Lung (tissue), 12 donors: ENCODE measurements around the gene SLC22A23. TPM values are rescaled to one million over a fixed set of nuclear protein-coding genes. Genes with fewer than 3 reads are reported as not detected.

ENCODE experiments used
- ATAC-seq: fragments of 200-7000 bp; cut with Tn5 transposase; one replicate; pipeline ENCODE4 v1.9.1; 2020; ENCODE audit warnings: moderate number of reproducible peaks; ENCODE audit not compliant: insufficient read depth, low FRiP score
- DNase-seq, 3 donors: peaks; one replicate each; pipeline ENCODE4 v3.0.0-alpha.2; 2013 to 2017
- H3K27ac ChIP-seq, 2 donors: one replicate each; pipeline ENCODE4 v1.5.1; 2013; ENCODE audit warnings: mild to moderate bottlenecking in 2 of 2, moderate library complexity in 2 of 2, control low read depth in 1 of 2, inconsistent platforms in 1 of 2, low read depth in 1 of 2, low read length in 1 of 2
- H3K27me3 ChIP-seq, 3 donors: one replicate each; pipeline ENCODE4 v1.5.1; 2013; ENCODE audit warnings: low read length in 2 of 3; ENCODE audit not compliant: control insufficient read depth in 3 of 3, insufficient read depth in 3 of 3
- H3K36me3 ChIP-seq, 4 donors: one replicate each; pipeline ENCODE4 v1.5.1; 2013; ENCODE audit warnings: low read length in 4 of 4, mild to moderate bottlenecking in 1 of 4, moderate library complexity in 1 of 4; ENCODE audit not compliant: control insufficient read depth in 4 of 4, insufficient read depth in 4 of 4
- H3K4me1 ChIP-seq, 5 donors: one replicate each; pipeline ENCODE4 v1.5.1; 2013; ENCODE audit warnings: low read length in 5 of 5, mild to moderate bottlenecking in 2 of 5, moderate library complexity in 1 of 5; ENCODE audit not compliant: control insufficient read depth in 5 of 5, insufficient read depth in 5 of 5
- H3K4me3 ChIP-seq: one replicate; pipeline ENCODE4 v1.5.1; 2013; ENCODE audit warnings: mild to moderate bottlenecking, control low read depth, moderate library complexity
- H3K9ac ChIP-seq, 2 donors: one replicate each; pipeline ENCODE4 v1.5.1; 2013; ENCODE audit warnings: low read length in 2 of 2, control low read depth in 1 of 2; ENCODE audit not compliant: insufficient read depth in 1 of 2
- H3K9me3 ChIP-seq, 4 donors: one replicate each; pipeline ENCODE4 v1.5.1; 2013; ENCODE audit warnings: low read length in 3 of 4, mild to moderate bottlenecking in 1 of 4, moderate library complexity in 1 of 4; ENCODE audit not compliant: control insufficient read depth in 4 of 4, insufficient read depth in 3 of 4
- WGBS, 2 donors: extraction: QIAGEN DNeasy Blood & Tissue Kit; methylation state at CpG; one replicate each; pipeline ENCODE4 v1.1.7; 2013; 5-methylcytosine and 5-hydroxymethylcytosine counted together
- polyA plus RNA-seq, 2 donors: library from polyadenylated mRNA; stranded (reverse); fragments of 200-250 nt; gene quantifications; one replicate each; pipeline ENCODE4 v1.2.1, GENCODE V29; 2013
- total RNA-seq, 2 donors: library from RNA; depleted of rRNA in 1 of 2; stranded (reverse); fragments of >200 nt in 1 of 2; gene quantifications; one replicate each; pipeline ENCODE4 v1.2.1, GENCODE V29; 2014 to 2021
- TF ChIP-seq, protein P1 (sequence below): IDR thresholded peaks from 2 replicates; pipeline ENCODE4 v1.5.1; 2012; ENCODE audit warnings: mild to moderate bottlenecking; ENCODE audit errors: control extremely low read depth, extremely low read depth
- donor health status: control.
- donor health status: control.
- donor health status: Bipolar disorder and iron deficiency.
- donor health status: healthy.
- donor health status: DM: yes; HTN: yes; CAD: no.

The SLC22A23 gene
- total and polyA plus RNA-seq, 4 donors: 6.6 to 45.6 (median 24.1) TPM

DNA sequence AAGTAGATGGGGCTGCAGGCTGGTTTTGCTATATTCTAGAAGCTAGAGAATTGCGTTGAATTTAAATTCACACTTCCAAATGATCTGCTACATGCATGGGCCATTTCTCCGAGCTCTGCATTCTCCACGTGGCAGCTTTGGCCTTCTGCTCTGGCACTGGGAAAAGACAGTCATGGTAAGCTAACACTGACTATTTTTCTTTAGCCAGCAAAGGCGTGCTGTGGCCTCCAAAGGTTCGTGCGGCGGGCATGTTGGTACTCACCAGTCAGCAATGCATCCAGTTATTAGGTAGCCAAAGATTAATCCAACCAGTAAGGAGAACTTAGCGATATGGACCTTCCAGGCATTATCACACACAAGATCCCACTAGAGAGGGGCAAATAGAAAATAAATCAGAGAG lies 41.4 kb downstream of the SLC22A23 start:
- H3K9me3 ChIP-seq: peaks cover 0 to 4% (median 0%) of the 10 kb centered on the region in 4 donors
- no peak overlapping the region for H3K4me3 ChIP-seq
- ATAC-seq: no peak
- H3K4me1 ChIP-seq: peaks cover 0 to 13% (median 5%) of the 10 kb centered on the region in 5 donors
- 94% methylated on average over 8 of the region's 8 CpGs for WGBS, 2 donors
- no peak overlapping the region for H3K9ac ChIP-seq
- H3K27ac ChIP-seq: no peak overlapping the region
- TF ChIP-seq, protein P1, sequence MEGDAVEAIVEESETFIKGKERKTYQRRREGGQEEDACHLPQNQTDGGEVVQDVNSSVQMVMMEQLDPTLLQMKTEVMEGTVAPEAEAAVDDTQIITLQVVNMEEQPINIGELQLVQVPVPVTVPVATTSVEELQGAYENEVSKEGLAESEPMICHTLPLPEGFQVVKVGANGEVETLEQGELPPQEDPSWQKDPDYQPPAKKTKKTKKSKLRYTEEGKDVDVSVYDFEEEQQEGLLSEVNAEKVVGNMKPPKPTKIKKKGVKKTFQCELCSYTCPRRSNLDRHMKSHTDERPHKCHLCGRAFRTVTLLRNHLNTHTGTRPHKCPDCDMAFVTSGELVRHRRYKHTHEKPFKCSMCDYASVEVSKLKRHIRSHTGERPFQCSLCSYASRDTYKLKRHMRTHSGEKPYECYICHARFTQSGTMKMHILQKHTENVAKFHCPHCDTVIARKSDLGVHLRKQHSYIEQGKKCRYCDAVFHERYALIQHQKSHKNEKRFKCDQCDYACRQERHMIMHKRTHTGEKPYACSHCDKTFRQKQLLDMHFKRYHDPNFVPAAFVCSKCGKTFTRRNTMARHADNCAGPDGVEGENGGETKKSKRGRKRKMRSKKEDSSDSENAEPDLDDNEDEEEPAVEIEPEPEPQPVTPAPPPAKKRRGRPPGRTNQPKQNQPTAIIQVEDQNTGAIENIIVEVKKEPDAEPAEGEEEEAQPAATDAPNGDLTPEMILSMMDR: no peak
- peaks cover 0 to 8% (median 1%) of the 10 kb centered on the region in 4 donors for H3K36me3 ChIP-seq
- DNase-seq: no peak
- no peaks in the 10 kb centered on the region for H3K27me3 ChIP-seq

DNA sequence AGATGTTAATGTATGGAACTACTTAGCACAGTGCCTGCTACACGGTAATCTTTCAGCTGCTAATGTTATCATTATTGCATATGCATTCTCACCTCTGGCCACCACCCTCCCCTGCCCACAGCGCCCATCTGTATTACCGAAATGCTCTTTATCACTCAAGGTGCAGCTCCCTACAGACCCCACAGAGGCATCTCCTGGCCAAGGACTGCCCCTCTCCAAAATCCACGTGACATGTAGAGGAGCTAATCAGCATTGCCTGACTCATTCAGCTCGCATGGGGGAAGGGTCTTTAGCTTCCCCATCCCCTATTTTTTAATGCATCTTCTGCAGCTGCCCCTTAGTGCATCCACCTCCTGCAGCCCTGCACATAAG lies 41.8 kb downstream of the SLC22A23 start:
- TF ChIP-seq, protein P1: no peak
- DNase-seq: no peak
- H3K27ac ChIP-seq: no peak overlapping the region
- no peak for ATAC-seq
- H3K4me1 ChIP-seq: peaks cover 0 to 13% (median 5%) of the 10 kb centered on the region in 5 donors
- no peak overlapping the region for H3K4me3 ChIP-seq
- H3K9me3 ChIP-seq: peaks cover 0 to 4% (median 0%) of the 10 kb centered on the region in 4 donors
- H3K9ac ChIP-seq: no peak overlapping the region
- WGBS, 2 donors: 76 to 85% methylated on average over 5 of the region's 5 CpGs
- H3K27me3 ChIP-seq: no peaks in the 10 kb centered on the region
- peaks cover 0 to 8% (median 2%) of the 10 kb centered on the region in 4 donors for H3K36me3 ChIP-seq

DNA sequence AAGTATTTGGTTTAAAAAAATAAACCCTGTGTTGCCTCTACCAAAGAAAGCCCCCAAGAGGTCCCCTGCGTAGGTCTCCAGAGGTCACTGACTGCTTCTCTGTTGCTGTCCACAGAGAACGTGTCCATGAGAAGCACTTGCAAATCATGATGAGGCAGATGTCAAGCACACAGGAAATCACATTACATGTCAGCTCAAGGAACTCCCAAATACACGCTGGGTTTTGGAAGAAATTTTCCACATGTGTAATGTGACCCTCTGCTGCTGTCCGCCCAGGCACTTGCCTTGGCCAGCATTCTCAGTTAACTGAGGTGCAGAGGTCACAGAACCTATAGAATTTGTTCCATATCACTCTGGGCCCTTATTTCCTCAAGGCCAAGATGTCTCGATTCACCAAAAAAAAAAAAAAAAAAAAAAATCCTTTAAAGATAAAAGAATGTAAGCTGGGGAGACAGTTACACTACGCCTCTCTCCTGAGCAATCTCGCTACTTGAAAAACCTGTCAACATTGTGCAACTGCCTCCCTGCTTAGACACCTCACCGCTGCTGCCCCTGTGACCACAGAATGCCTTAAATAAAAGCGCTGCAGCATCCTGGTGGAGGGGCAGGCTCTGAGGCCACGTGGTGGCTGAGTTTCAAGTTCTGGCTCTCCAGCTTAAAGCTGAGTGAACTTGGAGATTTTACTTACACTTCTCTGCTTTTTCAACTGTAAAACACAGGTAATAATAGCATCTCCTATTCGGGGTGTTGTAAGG lies 42.3 kb downstream of the SLC22A23 start:
- WGBS, 2 donors: 40 to 41% methylated on average over 11 of the region's 11 CpGs
- ATAC-seq: peak; percentile 20

More for the DNA sequence above, 42.3 kb downstream of the SLC22A23 start:
- H3K27ac ChIP-seq: no peak overlapping the region
- peaks cover 0 to 12% (median 5%) of the 10 kb centered on the region in 5 donors for H3K4me1 ChIP-seq
- H3K36me3 ChIP-seq: peaks cover 0 to 8% (median 3%) of the 10 kb centered on the region in 4 donors
- TF ChIP-seq, protein P1: no peak
- no peaks in the 10 kb centered on the region for H3K27me3 ChIP-seq
- peak in 2 of 3 donors; percentile 27 to 65 for DNase-seq
- H3K4me3 ChIP-seq: no peak overlapping the region
- H3K9ac ChIP-seq: no peak overlapping the region
- peaks cover 0 to 4% (median 0%) of the 10 kb centered on the region in 4 donors for H3K9me3 ChIP-seq
